LNCaP clone FGC (cell line): Measurements from ENCODE around the gene SARDH.
"Not testable (repeated sequence)": the region's sequence is repeated elsewhere in the genome, so short reads cannot be mapped to it uniquely, and the experiment has no call there.

Experiments
- DNase-seq: peaks from one replicate; pipeline ENCODE4 v3.0.0-alpha.2; 2011; ENCODE audit warnings: low read depth
- H3K4me3 ChIP-seq: 2 replicates; pipeline ENCODE4 v1.5.1; 2011; ENCODE audit warnings: mild to moderate bottlenecking, low read depth, low read length, control low read depth
- TF ChIP-seq, protein P1 (sequence below): IDR thresholded peaks from 2 replicates; pipeline ENCODE4 v1.5.1; 2012; ENCODE audit warnings: mild to moderate bottlenecking; ENCODE audit not compliant: control insufficient read depth, insufficient read depth; ENCODE audit errors: extremely low read depth

Gene SARDH

DNA sequence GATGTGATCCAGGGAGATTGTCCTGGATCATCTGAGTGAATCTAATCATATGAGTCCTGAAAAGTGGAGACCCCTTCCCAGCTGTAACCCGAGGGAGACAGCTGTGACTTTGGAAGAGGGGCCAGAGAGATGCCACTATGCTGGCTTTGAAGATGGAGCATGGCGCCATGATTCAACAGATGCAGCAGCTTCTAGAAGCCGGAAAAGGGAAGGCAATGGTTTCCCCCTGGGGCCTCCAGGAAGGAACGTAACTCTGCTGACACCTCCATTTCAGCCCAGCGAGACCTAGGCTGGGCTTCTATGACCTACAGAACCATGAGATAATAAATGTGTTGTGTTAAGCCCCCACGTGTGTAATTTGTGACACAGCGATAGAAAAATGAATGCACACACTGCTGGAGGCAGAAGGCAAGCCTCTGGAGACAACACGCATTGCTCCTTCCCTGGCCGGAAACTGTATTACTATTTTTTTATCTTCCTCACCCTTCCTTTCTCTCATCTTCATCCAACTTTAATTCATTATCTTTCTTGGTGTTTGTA, 16.6 kb upstream of the SARDH start:
- DNase-seq: no peak
- TF ChIP-seq, protein P1, sequence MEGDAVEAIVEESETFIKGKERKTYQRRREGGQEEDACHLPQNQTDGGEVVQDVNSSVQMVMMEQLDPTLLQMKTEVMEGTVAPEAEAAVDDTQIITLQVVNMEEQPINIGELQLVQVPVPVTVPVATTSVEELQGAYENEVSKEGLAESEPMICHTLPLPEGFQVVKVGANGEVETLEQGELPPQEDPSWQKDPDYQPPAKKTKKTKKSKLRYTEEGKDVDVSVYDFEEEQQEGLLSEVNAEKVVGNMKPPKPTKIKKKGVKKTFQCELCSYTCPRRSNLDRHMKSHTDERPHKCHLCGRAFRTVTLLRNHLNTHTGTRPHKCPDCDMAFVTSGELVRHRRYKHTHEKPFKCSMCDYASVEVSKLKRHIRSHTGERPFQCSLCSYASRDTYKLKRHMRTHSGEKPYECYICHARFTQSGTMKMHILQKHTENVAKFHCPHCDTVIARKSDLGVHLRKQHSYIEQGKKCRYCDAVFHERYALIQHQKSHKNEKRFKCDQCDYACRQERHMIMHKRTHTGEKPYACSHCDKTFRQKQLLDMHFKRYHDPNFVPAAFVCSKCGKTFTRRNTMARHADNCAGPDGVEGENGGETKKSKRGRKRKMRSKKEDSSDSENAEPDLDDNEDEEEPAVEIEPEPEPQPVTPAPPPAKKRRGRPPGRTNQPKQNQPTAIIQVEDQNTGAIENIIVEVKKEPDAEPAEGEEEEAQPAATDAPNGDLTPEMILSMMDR: no peak
- H3K4me3 ChIP-seq: no peak overlapping the region

DNA sequence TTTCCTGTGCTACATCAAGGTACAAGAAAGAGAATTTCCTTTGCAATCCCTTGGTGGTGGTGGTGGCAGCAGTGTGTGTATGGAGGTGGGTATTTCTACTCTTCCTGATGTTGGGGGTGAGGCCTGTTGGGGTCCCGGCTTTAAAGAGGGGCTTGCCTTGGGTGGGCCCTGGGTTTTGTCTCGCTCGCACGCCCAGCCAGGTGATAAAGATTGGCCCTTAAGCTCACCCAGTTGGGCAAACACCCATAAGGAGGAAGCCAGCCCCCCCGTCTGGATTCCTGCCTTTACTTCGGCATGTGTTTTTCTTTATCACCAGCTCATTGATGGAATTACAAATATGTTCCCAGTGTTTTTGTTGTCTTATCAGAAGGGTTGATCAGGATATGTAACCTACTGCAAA, 16.0 kb upstream of the SARDH start:
- TF ChIP-seq, protein P1: no peak
- H3K4me3 ChIP-seq: no peak overlapping the region
- DNase-seq: no peak

DNA sequence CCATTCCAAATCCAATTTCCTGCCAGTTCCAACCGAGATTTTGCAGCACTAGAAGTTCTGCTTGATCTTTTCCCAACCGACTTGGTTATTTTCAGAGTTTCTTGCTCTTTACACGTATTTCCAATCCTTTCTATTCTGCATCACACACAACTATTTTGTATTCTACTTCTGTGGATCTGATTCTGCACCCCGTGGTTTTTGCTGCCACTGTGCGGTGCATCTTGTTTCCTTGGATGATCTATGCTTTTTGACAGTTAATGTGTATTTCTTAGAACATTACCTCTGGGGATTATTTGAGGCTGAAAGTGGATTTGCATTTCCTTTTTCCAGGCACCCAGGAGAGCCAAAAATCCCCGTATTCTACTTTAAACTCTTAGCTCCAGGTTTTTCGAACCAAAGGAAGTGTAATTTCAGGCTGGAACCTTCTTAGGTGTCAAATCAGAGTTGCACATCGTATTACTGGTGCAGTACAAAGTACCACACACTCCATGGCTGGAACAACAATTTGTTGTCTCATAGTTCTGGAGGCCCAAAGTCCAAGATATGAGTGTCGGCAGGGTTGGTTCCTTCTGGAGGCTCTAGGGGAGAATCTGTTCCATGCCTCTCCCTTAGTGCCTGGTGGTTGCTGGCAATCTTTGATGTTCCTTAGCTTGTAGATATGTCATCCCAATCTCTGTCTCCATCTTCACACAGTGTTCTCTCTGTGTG, 14.7 kb upstream of the SARDH start:
- H3K4me3 ChIP-seq: no peak overlapping the region
- no peak for DNase-seq
- TF ChIP-seq, protein P1: no peak

DNA sequence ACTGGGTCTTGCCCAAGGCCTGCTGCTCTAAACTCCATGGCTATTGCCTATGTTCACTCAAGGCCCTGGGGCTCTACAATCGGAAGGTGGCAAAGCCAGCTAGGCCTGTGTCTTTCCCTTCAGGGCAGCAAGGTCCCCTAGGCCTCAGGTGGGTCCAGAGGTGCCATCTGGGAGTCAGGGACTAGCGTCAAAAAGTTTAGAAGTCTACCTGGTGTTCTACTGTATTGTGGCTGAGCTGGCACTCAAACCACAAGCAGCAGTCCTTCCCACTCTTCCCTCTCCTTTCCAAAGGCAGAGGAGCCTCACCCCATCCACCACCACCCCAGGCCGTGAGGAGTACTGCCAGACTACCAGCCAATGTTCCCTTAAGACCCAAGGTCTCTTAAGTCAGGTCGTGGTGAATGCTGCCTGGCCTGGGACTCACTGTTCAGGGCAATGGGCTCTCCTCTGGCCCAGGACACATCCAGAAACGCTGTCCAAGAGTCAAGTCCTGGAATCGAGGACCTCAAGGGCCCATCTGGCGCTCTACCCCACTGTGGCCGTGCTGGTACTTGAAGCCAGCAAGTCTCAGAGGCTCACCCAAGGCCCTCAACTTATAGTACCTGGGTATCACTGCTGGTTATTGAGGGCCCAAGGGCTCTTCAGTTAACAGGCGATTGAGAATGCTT, 13.0 kb upstream of the SARDH start:
- TF ChIP-seq, protein P1: no peak
- no peak overlapping the region for H3K4me3 ChIP-seq
- DNase-seq: no peak

DNA sequence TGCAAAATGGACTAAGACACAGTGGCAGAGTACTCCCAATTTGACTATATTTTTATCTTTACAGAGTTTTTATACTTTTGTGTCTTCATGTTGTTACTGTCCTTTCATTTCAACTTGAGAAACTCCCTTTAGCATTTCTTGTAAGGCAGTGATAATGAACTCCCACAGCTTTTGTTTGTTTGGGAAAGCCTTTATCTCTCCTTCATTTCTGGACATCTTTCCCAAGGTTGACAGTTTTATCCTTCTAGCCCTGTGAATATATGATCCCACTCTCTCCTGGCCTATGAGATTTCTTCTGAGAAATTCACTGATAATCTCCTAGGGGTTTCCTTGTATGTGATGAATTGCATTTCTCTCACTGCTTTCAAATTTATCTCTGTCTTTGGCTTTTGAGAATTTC, 9.2 kb upstream of the SARDH start:
- TF ChIP-seq, protein P1: no peak
- no peak for DNase-seq
- no peak overlapping the region for H3K4me3 ChIP-seq

DNA sequence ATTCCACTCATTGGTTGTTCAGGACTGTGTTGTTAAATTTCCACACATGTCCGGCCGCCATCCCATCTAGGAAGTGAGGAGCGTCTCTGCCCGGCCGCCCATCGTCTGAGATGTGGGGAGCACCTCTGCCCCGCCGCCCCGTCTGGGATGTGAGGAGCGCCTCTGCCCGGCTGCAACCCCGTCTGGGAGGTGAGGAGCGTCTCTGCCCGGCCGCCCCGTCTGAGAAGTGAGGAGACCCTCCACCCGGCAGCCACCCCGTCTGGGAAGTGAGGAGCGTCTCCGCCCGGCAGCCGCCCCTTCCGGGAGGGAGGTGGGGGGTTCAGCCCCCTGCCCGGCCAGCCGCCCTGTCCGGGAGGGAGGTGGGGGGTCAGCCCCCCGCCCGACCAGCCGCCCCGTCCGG, 6.4 kb upstream of the SARDH start:
- DNase-seq, H3K4me3 ChIP-seq: not testable (repeated sequence)

DNA sequence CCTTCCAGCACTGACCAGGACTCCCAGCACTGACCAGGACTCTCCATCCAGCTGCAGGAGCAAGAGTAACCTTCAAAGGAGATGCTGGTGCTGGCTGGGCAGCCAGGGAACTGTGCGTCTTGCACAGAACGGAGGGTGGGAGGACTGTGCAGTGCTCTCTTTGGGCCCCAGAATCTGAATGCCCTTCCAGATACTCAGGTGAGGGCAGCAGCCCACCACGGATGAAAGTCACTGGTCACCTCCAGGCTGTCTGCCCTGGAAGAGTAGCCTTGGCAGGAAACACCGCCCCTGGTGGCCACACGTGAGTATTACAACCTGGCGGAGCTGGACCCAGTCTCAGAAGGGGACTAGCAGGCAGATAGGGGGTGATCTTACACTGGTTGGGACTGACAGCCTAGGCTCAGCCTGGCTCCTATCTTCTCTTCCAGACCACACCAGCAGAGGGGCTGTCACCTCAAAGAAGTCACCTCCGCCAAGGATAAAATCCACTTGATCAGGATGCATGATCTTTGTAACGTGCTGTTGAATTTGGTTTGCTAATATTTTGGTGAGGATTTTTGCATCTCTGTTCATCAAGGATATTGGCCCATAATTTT, 4.8 kb upstream of the SARDH start:
- DNase-seq: peak; percentile 4
- no peak overlapping the region for H3K4me3 ChIP-seq
- TF ChIP-seq, protein P1: peak; percentile 85
